Kidney (tissue), 14 donors: ENCODE data around the gene KCNB1. TPM values are rescaled to one million over a fixed set of nuclear protein-coding genes. Genes with fewer than 3 reads are reported as not detected.

ENCODE experiments used
- DNase-seq, 5 donors: peaks; one replicate each; pipeline ENCODE4 v3.0.0-alpha.2; 2013 to 2020
- FAIRE-seq: peaks from 2 replicates; lab custom pipeline; 2012; peaks lifted over from hg19 to GRCh38; lab: Jason Lieb, UNC
- H3K27ac ChIP-seq, 2 donors: one replicate each; pipeline ENCODE4 v1.7.0; 2013; ENCODE audit warnings: low read depth in 2 of 2, low read length in 2 of 2, inconsistent platforms in 1 of 2
- H3K27me3 ChIP-seq: one replicate; pipeline ENCODE4 v1.7.1; 2013; ENCODE audit warnings: low read length, inconsistent platforms; ENCODE audit not compliant: control insufficient read depth, insufficient read depth
- H3K36me3 ChIP-seq, 3 donors: one replicate each; pipeline versions ENCODE4 v1.7.0 to v1.7.1; 2013; ENCODE audit warnings: low read length in 3 of 3, control low read depth in 1 of 3, inconsistent platforms in 1 of 3; ENCODE audit not compliant: insufficient read depth in 3 of 3, control insufficient read depth in 2 of 3
- H3K4me1 ChIP-seq, 3 donors: one replicate each; pipeline versions ENCODE4 v1.7.0 to v1.7.1; 2013; ENCODE audit warnings: low read length in 3 of 3, inconsistent platforms in 1 of 3, low read depth in 1 of 3; ENCODE audit not compliant: control insufficient read depth in 2 of 3, insufficient read depth in 2 of 3
- H3K4me3 ChIP-seq, 3 donors: one replicate each; pipeline versions ENCODE4 v1.7.0 to v1.8.1; 2013; ENCODE audit warnings: low read length in 3 of 3, control low read depth in 1 of 3, inconsistent platforms in 1 of 3
- H3K9ac ChIP-seq, 3 donors: one replicate each; pipeline versions ENCODE4 v1.7.0 to v1.7.1; 2013; ENCODE audit warnings: low read length in 3 of 3, control low read depth in 1 of 3, inconsistent platforms in 1 of 3
- H3K9me3 ChIP-seq, 3 donors: one replicate each; pipeline versions ENCODE4 v1.7.0 to v1.7.1; 2013; ENCODE audit warnings: low read length in 3 of 3, control low read depth in 1 of 3, inconsistent platforms in 1 of 3; ENCODE audit not compliant: control insufficient read depth in 2 of 3, insufficient read depth in 1 of 3
- CTCF ChIP-seq: IDR thresholded peaks from 3 replicates; pipeline ENCODE4 v1.5.1; 2012; ENCODE audit warnings: mild to moderate bottlenecking, moderate library complexity, borderline replicate concordance; ENCODE audit not compliant: insufficient read depth; ENCODE audit errors: extremely low read depth
- intact Hi-C: fragments of 100-400 bp; cut with DNase I; formaldehyde crosslinking; loops from one replicate; pipeline ENCODE4 v1.11.1; 2022
- polyA plus RNA-seq: library from polyadenylated mRNA; stranded (reverse); fragments of 350-450 nt; fragmentation: Illumina TruSeq; extraction: RNeasy Lipid Tissue Mini Kit (QIAGEN cat#74804); gene quantifications from one replicate; pipeline ENCODE4 v1.2.3, GENCODE V29; 2014; ENCODE audit warnings: low read depth, low replicate concordance; ENCODE audit not compliant: insufficient read depth
- total RNA-seq: library from RNA; stranded (reverse); fragmentation: NEBNext Ultra II Directional; extraction: Animal tissue kit (Norgen Biotek cat#: 25700); gene quantifications from one replicate; pipeline ENCODE4 v1.2.1, GENCODE V29; 2021
- donor health status: control.
- donor health status: control.
- donor health status: control.
- donor health status: control.
- donor health status: control.
- donor health status: DM: yes; HTN: yes; CAD: no.
- donor health status: Normal renal cell carcinoma (clear cell type).

KCNB1 gene
- total and polyA plus RNA-seq, 2 donors from 2014 or later: 0.26 to 1.2 TPM

- H3K9me3 ChIP-seq: no peaks in the 10 kb centered on the region
- peaks cover 3% of the 10 kb centered on the region for H3K27me3 ChIP-seq
- H3K27ac ChIP-seq: no peak overlapping the region
- H3K4me3 ChIP-seq: no peak overlapping the region
- FAIRE-seq (no peak), DNase-seq (no peak)
- H3K36me3 ChIP-seq: no peaks in the 10 kb centered on the region
- H3K4me1 ChIP-seq: no peaks in the 10 kb centered on the region
- intact Hi-C loops: no loop called here
- no peak for TF ChIP-seq CTCF
- H3K9ac ChIP-seq: no peak overlapping the region
Measured at GRCh38 chr20:49343246-49343645, 139.2 kb downstream of the KCNB1 start.

GRCh38 chr20:49340161-49340966 lies 142.1 kb downstream of the KCNB1 start:
- intact Hi-C loops: no loop called here
- no peak overlapping the region for H3K9ac ChIP-seq
- no peak for DNase-seq
- no peak overlapping the region for H3K27ac ChIP-seq
- H3K27me3 ChIP-seq: peaks cover 3% of the 10 kb centered on the region
- no peaks in the 10 kb centered on the region for H3K36me3 ChIP-seq
- no peak for FAIRE-seq
- TF ChIP-seq CTCF: no peak
- no peak overlapping the region for H3K4me3 ChIP-seq
- no peaks in the 10 kb centered on the region for H3K4me1 ChIP-seq
- no peaks in the 10 kb centered on the region for H3K9me3 ChIP-seq

DNA sequence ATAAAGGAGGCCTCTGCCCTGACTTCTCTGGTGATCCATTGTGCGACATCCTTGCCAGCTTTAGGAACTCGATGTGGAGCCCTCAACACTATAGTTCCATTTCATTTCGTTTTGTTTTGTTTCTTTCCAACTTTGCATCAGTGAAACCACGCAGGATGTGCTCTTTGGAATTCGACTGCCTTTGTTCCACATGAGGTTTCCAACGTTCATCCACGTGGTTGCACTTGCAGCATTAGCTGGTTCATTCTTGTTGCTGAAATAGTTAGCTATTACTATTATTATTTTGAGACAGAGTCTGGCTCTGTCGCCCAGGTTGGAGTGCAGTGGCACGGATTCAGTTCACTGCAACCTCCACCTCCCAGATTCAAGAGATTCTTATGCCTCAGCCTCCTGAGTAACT lies 143.3 kb downstream of the KCNB1 start:
- no peaks in the 10 kb centered on the region for H3K36me3 ChIP-seq
- TF ChIP-seq CTCF: no peak
- H3K9me3 ChIP-seq: no peaks in the 10 kb centered on the region
- no peak overlapping the region for H3K9ac ChIP-seq
- DNase-seq (no peak), FAIRE-seq (no peak)
- intact Hi-C loops: loop anchor here (10.0 kb wide), 1 partner anchor 166 kb away; no protein-coding TSS in a partner anchor
- H3K27me3 ChIP-seq: peaks cover 3% of the 10 kb centered on the region
- H3K4me1 ChIP-seq: no peaks in the 10 kb centered on the region
- no peak overlapping the region for H3K4me3 ChIP-seq
- no peak overlapping the region for H3K27ac ChIP-seq

- no peaks in the 10 kb centered on the region for H3K36me3 ChIP-seq
- intact Hi-C loops: loop anchor here (10.0 kb wide), 1 partner anchor 167 kb away; no protein-coding TSS in a partner anchor
- FAIRE-seq: no peak
Measured at GRCh38 chr20:49338061-49338460, 144.4 kb downstream of the KCNB1 start.

More at GRCh38 chr20:49338061-49338460, 144.4 kb downstream of the KCNB1 start:
- H3K9ac ChIP-seq: no peak overlapping the region
- no peaks in the 10 kb centered on the region for H3K9me3 ChIP-seq
- H3K4me3 ChIP-seq: no peak overlapping the region
- no peak for DNase-seq
- H3K27me3 ChIP-seq: no peaks in the 10 kb centered on the region
- H3K27ac ChIP-seq: no peak overlapping the region
- no peaks in the 10 kb centered on the region for H3K4me1 ChIP-seq
- TF ChIP-seq CTCF: no peak
